Measurements from ENCODE around the gene KIFC3. TPM values are rescaled to one million over a fixed set of nuclear protein-coding genes. Genes with fewer than 3 reads are reported as not detected.
"Not testable (repeated sequence)": the region's sequence is repeated elsewhere in the genome, so short reads cannot be mapped to it uniquely, and the experiment has no call there.

The KIFC3 gene
- total RNA-seq, 2 experiments from 2014 or later: 0.53 TPM; not detected in 1

- ChIA-PET POLR2A (interaction anchor here (0.6 to 0.8 kb wide), 2 partner anchors 9 to 421 kb away, joined by 3 to 4 read pairs; partner anchors contain the start of gene KATNB1), CTCF (interaction anchor here (1.1 to 1.9 kb wide), 3 partner anchors 45 to 149 kb away, joined by 4 to 5 read pairs (median 4); no protein-coding TSS in a partner anchor)
- Mint-ChIP-seq H3K27ac (no peak overlapping the region), H3K9me3 (ENCODE audit: insufficient read depth) (no peaks in the 10 kb centered on the region), H3K27me3 (ENCODE audit: low read depth) (no peaks in the 10 kb centered on the region), H3K4me3 (no peak overlapping the region), H3K36me3 (ENCODE audit: low read depth) (no peaks in the 10 kb centered on the region), H3K4me1 (ENCODE audit: low read depth) (no peaks in the 10 kb centered on the region)
- ATAC-seq: no peak
- no peak for DNase-seq
These were observed 76.3 kb downstream of the KIFC3 start for GRCh38 chr16:57725976-57726375.

- ATAC-seq: no peak
- CTCF ChIA-PET: interaction anchor here (1.1 to 1.4 kb wide), 3 partner anchors 77 to 149 kb away, joined by 4 to 5 read pairs (median 4); no protein-coding TSS in a partner anchor
- no peaks in the 10 kb centered on the region for H3K36me3 Mint-ChIP-seq (ENCODE audit: low read depth)
- no peaks in the 10 kb centered on the region for H3K9me3 Mint-ChIP-seq (ENCODE audit: insufficient read depth)
- H3K27me3 Mint-ChIP-seq (ENCODE audit: low read depth): no peaks in the 10 kb centered on the region
- no peak for DNase-seq
- H3K4me1 Mint-ChIP-seq (ENCODE audit: low read depth): no peaks in the 10 kb centered on the region
- POLR2A ChIA-PET: no interaction called here
- no peak overlapping the region for H3K4me3 Mint-ChIP-seq
- no peak overlapping the region for H3K27ac Mint-ChIP-seq
These were observed 76.7 kb downstream of the KIFC3 start for GRCh38 chr16:57725554-57725953.

GRCh38 chr16:57725151-57725550 is 77.1 kb downstream of the KIFC3 start:
- no peak overlapping the region for H3K4me3 Mint-ChIP-seq
- no peak overlapping the region for H3K27ac Mint-ChIP-seq
- no peak for DNase-seq
- ATAC-seq: no peak
- no peaks in the 10 kb centered on the region for H3K27me3 Mint-ChIP-seq (ENCODE audit: low read depth)
- POLR2A ChIA-PET: no interaction called here
- H3K9me3 Mint-ChIP-seq (ENCODE audit: insufficient read depth): no peaks in the 10 kb centered on the region
- H3K4me1 Mint-ChIP-seq (ENCODE audit: low read depth): peaks cover 3% of the 10 kb centered on the region
- CTCF ChIA-PET: interaction anchor here (1.4 kb wide), 1 partner anchor 134 kb away, joined by 4 read pairs; no protein-coding TSS in a partner anchor
- no peaks in the 10 kb centered on the region for H3K36me3 Mint-ChIP-seq (ENCODE audit: low read depth)

- no peaks in the 10 kb centered on the region for H3K27me3 Mint-ChIP-seq (ENCODE audit: low read depth)
- peaks cover 4% of the 10 kb centered on the region for H3K4me1 Mint-ChIP-seq (ENCODE audit: low read depth)
- no peak overlapping the region for H3K4me3 Mint-ChIP-seq
- H3K36me3 Mint-ChIP-seq (ENCODE audit: low read depth): no peaks in the 10 kb centered on the region
- ATAC-seq: no peak
- POLR2A ChIA-PET: no interaction called here
- CTCF ChIA-PET: interaction anchor here (1.4 kb wide), 1 partner anchor 134 kb away, joined by 4 read pairs; no protein-coding TSS in a partner anchor
- no peak overlapping the region for H3K27ac Mint-ChIP-seq
- no peaks in the 10 kb centered on the region for H3K9me3 Mint-ChIP-seq (ENCODE audit: insufficient read depth)
- DNase-seq: no peak
These were observed 77.8 kb downstream of the KIFC3 start for GRCh38 chr16:57724531-57724930.

GRCh38 chr16:57723170-57723569 is 79.1 kb downstream of the KIFC3 start:
- H3K36me3 Mint-ChIP-seq (ENCODE audit: low read depth): no peaks in the 10 kb centered on the region
- H3K27me3 Mint-ChIP-seq (ENCODE audit: low read depth): no peaks in the 10 kb centered on the region
- ChIA-PET POLR2A (no interaction called here), CTCF (interaction anchor here (0.7 to 1.2 kb wide), 2 partner anchors 78 to 132 kb away, joined by 3 read pairs; no protein-coding TSS in a partner anchor)
- DNase-seq: no peak
- no peak overlapping the region for H3K4me3 Mint-ChIP-seq
- no peaks in the 10 kb centered on the region for H3K9me3 Mint-ChIP-seq (ENCODE audit: insufficient read depth)
- no peak overlapping the region for H3K27ac Mint-ChIP-seq
- H3K4me1 Mint-ChIP-seq (ENCODE audit: low read depth): peaks cover 4% of the 10 kb centered on the region
- no peak for ATAC-seq

- CTCF ChIA-PET: interaction anchor here (0.7 to 1.2 kb wide), 2 partner anchors 77 to 132 kb away, joined by 3 read pairs; no protein-coding TSS in a partner anchor
- no peaks in the 10 kb centered on the region for H3K36me3 Mint-ChIP-seq (ENCODE audit: low read depth)
- H3K27ac Mint-ChIP-seq: no peak overlapping the region
- H3K27me3 Mint-ChIP-seq (ENCODE audit: low read depth): no peaks in the 10 kb centered on the region
- no peak for DNase-seq
- H3K4me1 Mint-ChIP-seq (ENCODE audit: low read depth): peaks cover 4% of the 10 kb centered on the region
- POLR2A ChIA-PET: no interaction called here
- no peak for ATAC-seq
- no peaks in the 10 kb centered on the region for H3K9me3 Mint-ChIP-seq (ENCODE audit: insufficient read depth)
- H3K4me3 Mint-ChIP-seq: no peak overlapping the region
These were observed 79.6 kb downstream of the KIFC3 start for GRCh38 chr16:57722651-57723050.

- H3K27ac Mint-ChIP-seq: no peak overlapping the region
- CTCF ChIA-PET: no interaction called here
- H3K4me1 Mint-ChIP-seq (ENCODE audit: low read depth): peaks cover 4% of the 10 kb centered on the region
- no peak for ATAC-seq
- POLR2A ChIA-PET: no interaction called here
- no peak overlapping the region for H3K4me3 Mint-ChIP-seq
- no peak for DNase-seq
- no peaks in the 10 kb centered on the region for H3K27me3 Mint-ChIP-seq (ENCODE audit: low read depth)
- no peaks in the 10 kb centered on the region for H3K9me3 Mint-ChIP-seq (ENCODE audit: insufficient read depth)
- H3K36me3 Mint-ChIP-seq (ENCODE audit: low read depth): no peaks in the 10 kb centered on the region
These were observed 80.1 kb downstream of the KIFC3 start for GRCh38 chr16:57722210-57722499.

- ATAC-seq (no peak), DNase-seq (no peak)
- no peaks in the 10 kb centered on the region for H3K36me3 Mint-ChIP-seq (ENCODE audit: low read depth)
- no peaks in the 10 kb centered on the region for H3K9me3 Mint-ChIP-seq (ENCODE audit: insufficient read depth)
- no peak overlapping the region for H3K4me3 Mint-ChIP-seq
- peaks cover 4% of the 10 kb centered on the region for H3K4me1 Mint-ChIP-seq (ENCODE audit: low read depth)
- no peaks in the 10 kb centered on the region for H3K27me3 Mint-ChIP-seq (ENCODE audit: low read depth)
- no peak overlapping the region for H3K27ac Mint-ChIP-seq
- CTCF ChIA-PET: interaction anchor here (0.7 kb wide), 1 partner anchor 111 kb away, joined by 3 read pairs; no protein-coding TSS in a partner anchor
- POLR2A ChIA-PET: no interaction called here
These were observed 80.7 kb downstream of the KIFC3 start for GRCh38 chr16:57721356-57722209.

GRCh38 chr16:57720142-57720575 is 82.1 kb downstream of the KIFC3 start:
- Mint-ChIP-seq H3K27ac (no peak overlapping the region), H3K36me3 (ENCODE audit: low read depth) (no peaks in the 10 kb centered on the region), H3K9me3 (ENCODE audit: insufficient read depth) (no peaks in the 10 kb centered on the region), H3K27me3 (ENCODE audit: low read depth) (peaks cover 6% of the 10 kb centered on the region), H3K4me1 (ENCODE audit: low read depth) (peaks cover 4% of the 10 kb centered on the region), H3K4me3 (no peak overlapping the region)
- ChIA-PET POLR2A (no interaction called here), CTCF (interaction anchor here (1.0 to 2.4 kb wide), 4 partner anchors 72 to 144 kb away, joined by 3 to 17 read pairs (median 4); no protein-coding TSS in a partner anchor)
- peak; percentile 95 for ATAC-seq
- peak; percentile 79 for DNase-seq

- H3K36me3 Mint-ChIP-seq (ENCODE audit: low read depth): no peaks in the 10 kb centered on the region
- no peak for ATAC-seq
- ChIA-PET CTCF (interaction anchor here (1.8 kb wide), 1 partner anchor 43 kb away, joined by 4 read pairs; no protein-coding TSS in a partner anchor), POLR2A (interaction anchor here (1.9 kb wide), 1 partner anchor 22 kb away, joined by 5 read pairs; the partner anchor contains the start of gene KATNB1)
- H3K27ac Mint-ChIP-seq: no peak overlapping the region
- no peaks in the 10 kb centered on the region for H3K4me1 Mint-ChIP-seq (ENCODE audit: low read depth)
- DNase-seq: no peak
- H3K27me3 Mint-ChIP-seq (ENCODE audit: low read depth): peaks cover 29% of the 10 kb centered on the region
- H3K4me3 Mint-ChIP-seq: no peak overlapping the region
- H3K9me3 Mint-ChIP-seq (ENCODE audit: insufficient read depth): no peaks in the 10 kb centered on the region
These were observed 88.2 kb downstream of the KIFC3 start for GRCh38 chr16:57714047-57714446.

GRCh38 chr16:57713596-57713995 is 88.7 kb downstream of the KIFC3 start:
- H3K9me3 Mint-ChIP-seq (ENCODE audit: insufficient read depth): no peaks in the 10 kb centered on the region
- H3K27ac Mint-ChIP-seq: no peak overlapping the region
- DNase-seq: no peak
- ChIA-PET POLR2A (interaction anchor here (1.9 kb wide), 1 partner anchor 22 kb away, joined by 5 read pairs; the partner anchor contains the start of gene KATNB1), CTCF (interaction anchor here (1.5 to 1.8 kb wide), 2 partner anchors 23 to 43 kb away, joined by 3 to 4 read pairs; no protein-coding TSS in a partner anchor)
- no peak overlapping the region for H3K4me3 Mint-ChIP-seq
- H3K27me3 Mint-ChIP-seq (ENCODE audit: low read depth): peaks cover 31% of the 10 kb centered on the region
- no peaks in the 10 kb centered on the region for H3K4me1 Mint-ChIP-seq (ENCODE audit: low read depth)
- ATAC-seq: no peak
- no peaks in the 10 kb centered on the region for H3K36me3 Mint-ChIP-seq (ENCODE audit: low read depth)

- not testable (repeated sequence) for H3K4me3 Mint-ChIP-seq; H3K4me1 Mint-ChIP-seq (ENCODE audit: low read depth); H3K36me3 Mint-ChIP-seq (ENCODE audit: low read depth); H3K27ac Mint-ChIP-seq; DNase-seq; H3K9me3 Mint-ChIP-seq (ENCODE audit: insufficient read depth); ATAC-seq
- H3K27me3 Mint-ChIP-seq (ENCODE audit: low read depth): peaks cover 38% of the 10 kb centered on the region
- POLR2A ChIA-PET: interaction anchor here (1.9 kb wide), 1 partner anchor 23 kb away, joined by 5 read pairs; the partner anchor contains the start of gene KATNB1
- CTCF ChIA-PET: interaction anchor here (1.3 to 1.8 kb wide), 3 partner anchors 24 to 136 kb away, joined by 3 to 4 read pairs (median 4); no protein-coding TSS in a partner anchor
These were observed 89.7 kb downstream of the KIFC3 start for GRCh38 chr16:57712569-57712968.

All from activated CD8-positive, alpha-beta T cell treated with anti-CD3 and anti-CD28 coated beads, Interleukin-2, amount 10 ng/mL, durations not matched to agents 7 days and 5 days (primary cell).